GF-D8 (cell line): ENCODE measurements around the gene ARPC3.
"Not testable (repeated sequence)": the region's sequence is repeated elsewhere in the genome, so short reads cannot be mapped to it uniquely, and the experiment has no call there.

Experiments used
- DNase-seq: peaks from one replicate; lab custom pipeline; 2025; lab: John Stamatoyannopoulos, UW

Gene ARPC3

GRCh38 chr12:110449799-110450497, at the start of gene ARPC3:
TSS of gene ARPC3 (minus strand) at chr12:110450337. CDS start at chr12:110450260, 77 bp downstream.
- DNase-seq, result peak; percentile 82

DNA sequence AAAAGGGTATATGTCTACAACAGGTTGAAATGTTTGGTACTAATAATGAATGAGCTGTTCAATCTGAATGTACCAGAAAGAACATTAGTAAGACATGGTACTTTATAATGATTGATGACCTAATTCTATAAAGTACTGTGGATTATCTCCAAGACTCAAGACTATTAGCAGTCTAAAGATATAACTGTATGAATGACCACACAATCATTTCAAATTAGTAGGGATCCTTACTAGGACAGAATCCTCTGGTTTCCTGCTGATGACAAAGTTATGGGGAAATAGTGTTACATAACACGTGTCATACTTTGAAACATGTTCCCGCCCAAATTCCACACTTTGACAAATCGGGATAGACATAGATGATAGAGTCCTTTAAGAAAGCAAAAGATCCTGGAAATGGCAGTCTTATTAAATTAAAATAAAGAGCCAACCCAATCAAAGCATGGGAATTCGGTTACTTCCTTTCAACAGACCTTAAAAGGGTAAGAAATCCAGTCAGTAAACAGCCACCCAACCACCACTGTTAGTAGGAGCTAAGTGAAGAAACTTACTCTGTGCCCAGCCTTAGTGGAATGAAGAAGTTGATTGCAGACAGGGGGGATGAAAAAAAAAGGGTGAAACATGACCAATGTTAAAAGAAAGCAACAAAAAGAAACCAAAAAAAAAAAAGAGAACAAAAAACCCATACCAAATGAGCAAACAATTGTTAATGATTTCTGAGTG, 49.0 kb upstream of the ARPC3 start:
- peak; percentile 81 for DNase-seq

DNA sequence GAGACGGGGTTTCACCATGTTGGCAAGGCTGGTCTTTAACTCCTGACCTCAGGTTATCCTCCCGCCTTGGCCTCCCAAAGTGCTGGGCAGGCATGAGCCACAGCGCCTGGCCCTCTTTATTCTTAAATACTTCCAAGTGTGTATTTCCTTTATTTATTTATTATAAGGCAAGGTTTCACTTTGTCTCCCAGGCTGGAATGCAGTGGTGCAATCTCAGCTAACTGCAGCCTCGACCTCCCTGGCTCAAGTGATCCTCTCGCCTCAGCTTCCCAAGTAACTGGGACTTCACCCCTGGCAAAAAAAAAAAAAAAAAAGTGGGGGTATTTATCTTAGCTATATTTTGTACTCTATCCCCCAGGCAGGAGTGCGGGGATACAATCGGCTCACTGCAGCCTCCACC, 25.3 kb upstream of the ARPC3 start:
- no peak for DNase-seq

DNA sequence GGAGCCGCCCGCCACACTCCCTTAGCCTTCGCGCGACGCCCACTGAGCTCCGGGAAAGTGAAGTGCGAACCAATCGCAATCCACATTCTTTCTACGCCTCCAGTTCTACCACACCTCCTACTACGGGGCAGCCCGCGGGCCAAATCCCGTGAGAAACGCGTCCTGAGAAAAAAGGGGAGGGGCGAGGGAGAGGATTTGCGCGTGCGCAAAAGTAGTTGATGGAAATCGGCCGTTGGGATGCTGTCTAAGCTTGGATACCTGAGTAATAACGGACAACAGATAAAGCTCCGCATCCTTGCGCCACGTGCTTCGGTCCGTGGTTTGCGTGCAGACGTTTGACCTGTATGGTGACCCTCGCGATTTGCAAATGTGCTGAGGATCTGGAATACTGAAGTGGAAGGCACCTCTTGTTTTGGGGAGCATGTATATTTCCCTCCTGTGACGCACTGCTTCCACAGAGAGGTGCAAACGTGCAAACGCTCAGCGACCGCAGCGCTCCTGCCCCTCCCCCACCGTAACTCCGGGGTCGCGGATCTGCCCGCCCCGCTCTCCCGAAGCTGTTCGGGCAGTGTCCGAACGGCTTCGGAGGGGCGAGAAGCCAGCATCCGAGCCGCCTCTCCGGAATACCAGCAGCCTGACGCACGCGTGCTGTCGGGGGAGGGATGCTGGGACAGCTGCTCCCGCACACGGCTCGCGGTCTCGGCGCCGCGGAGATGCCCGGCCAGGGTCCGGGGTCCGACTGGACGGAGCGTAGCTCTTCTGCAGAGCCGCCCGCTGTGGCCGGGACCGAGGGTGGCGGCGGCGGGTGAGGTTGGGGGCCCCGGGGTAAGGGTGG, 18.3 kb upstream of the ARPC3 start, which contains the start of the genes FAM216A and GPN3:
Gene FAM216A, plus strand, starts transcription at position 632 of the 835 bp plus-strand sequence. Its CDS starts 31 bp downstream, at position 663.
Gene GPN3, minus strand, starts transcription at position 44 of the 835 bp plus-strand sequence. CDS start 54 bp downstream, outside the sequence.
- peak; percentile 94 for DNase-seq

- no peak for DNase-seq
Measured at GRCh38 chr12:110467847-110468213, 17.7 kb upstream of the ARPC3 start.

GRCh38 chr12:110466791-110467190, 16.7 kb upstream of the ARPC3 start:
- DNase-seq, result no peak

DNA sequence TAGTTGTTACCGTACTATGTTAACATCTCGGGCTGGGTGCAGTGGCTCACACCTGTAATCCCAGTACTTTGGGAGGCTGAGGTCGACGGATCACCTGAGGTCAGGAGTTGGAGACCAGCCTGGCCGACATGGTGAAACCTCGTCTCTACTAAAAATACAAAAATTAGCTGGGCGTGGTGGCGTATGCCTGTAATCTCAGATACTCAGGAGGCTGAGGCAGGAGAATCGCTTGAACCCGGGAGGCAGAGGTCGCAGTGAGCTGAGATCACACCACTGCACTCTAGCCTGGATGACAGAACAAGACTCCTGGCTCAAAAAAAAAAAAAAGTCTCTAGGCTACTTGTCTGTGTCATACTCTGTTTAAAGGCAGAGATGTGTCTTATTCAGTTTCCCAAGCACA, 15.6 kb upstream of the ARPC3 start:
- DNase-seq, result not testable (repeated sequence)

- no peak for DNase-seq
Measured at GRCh38 chr12:110465024-110465423, 14.9 kb upstream of the ARPC3 start.

DNA sequence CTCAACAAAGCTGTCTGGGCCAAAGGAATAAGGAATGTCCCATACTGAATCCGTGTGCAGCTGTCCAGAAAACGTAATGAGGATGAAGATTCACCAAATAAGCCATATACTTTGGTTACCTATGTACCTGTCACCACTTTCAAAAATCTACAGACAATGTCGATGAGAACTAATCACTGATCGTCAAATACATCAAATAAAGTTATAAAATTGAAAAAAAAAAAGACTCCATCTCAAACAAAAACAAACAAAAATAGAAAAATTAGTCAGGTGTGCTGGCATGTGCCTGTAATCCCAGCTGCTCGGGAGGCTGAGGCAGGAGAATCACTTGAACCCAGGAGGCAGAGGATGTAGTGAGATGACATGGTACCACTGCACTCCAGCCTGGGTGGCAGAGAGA, 11.1 kb upstream of the ARPC3 start:
- not testable (repeated sequence) for DNase-seq

- DNase-seq, result no peak
Measured at GRCh38 chr12:110458756-110459155, 8.6 kb upstream of the ARPC3 start.

- no peak for DNase-seq
Measured at GRCh38 chr12:110453569-110454296, 3.6 kb upstream of the ARPC3 start.

GRCh38 chr12:110451263-110451662, 1.1 kb upstream of the ARPC3 start:
- no peak for DNase-seq

DNA sequence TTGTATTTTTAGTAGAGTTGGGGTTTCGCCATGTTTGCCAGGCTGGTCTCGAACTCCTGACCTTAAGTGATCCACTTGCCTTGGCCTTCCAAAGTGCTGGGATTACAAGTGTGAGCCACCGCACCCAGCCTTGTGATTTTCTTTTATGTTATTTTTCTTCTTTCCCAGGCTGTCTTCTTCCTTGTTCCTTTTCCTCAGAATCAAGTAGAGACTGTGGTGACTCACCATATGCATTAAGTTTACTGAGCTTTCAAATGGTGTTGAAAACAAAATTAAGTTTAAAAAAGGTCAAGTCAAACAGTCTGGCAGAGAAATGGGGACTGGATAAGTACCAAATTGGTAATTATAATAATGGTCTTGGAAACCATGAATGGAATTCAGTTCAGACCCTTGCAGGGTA, 5.7 kb downstream of the ARPC3 start:
- DNase-seq, result no peak

DNA sequence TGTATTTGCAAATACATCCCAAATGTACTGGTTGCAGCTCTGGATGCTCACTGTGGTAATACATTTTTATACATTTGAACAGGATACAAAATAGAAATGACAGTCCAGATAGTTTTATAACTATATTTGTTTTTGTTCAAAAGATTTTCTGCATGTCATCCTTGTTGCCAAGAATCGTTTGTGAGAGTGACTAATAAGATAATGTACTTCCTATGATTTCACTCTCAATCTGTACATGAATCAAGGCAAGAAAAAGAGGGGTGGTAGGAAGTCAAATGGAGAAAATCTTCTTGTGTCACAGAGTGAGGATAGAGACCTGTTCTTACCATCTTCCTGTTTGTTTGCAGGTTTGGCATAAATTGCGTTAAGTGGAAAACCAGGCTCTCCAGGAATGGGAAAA, 13.9 kb downstream of the ARPC3 start:
- DNase-seq, result no peak

GRCh38 chr12:110431957-110432587, 18.1 kb downstream of the ARPC3 start:
- DNase-seq, result no peak

DNA sequence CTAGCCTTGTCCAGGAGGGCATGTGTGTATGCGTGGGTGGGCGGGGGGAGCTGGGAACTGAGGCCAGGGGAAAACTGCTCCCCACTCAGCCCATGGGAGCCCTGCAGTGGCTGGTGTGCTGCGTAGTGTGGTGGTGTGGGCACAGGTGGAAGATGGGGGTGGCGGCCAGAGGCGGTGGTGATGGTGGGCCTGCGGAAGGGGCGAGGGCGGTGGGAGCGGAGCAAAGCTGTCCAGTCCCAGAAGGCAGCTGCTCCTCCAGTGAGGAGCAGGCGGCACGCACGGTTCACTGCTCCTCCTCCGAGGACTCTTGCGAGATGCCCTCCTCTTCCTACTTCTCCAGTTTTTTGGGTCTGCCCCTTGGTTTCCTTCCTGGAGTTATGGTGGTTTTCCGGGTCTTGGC, 20.5 kb downstream of the ARPC3 start:
- not testable (repeated sequence) for DNase-seq

DNA sequence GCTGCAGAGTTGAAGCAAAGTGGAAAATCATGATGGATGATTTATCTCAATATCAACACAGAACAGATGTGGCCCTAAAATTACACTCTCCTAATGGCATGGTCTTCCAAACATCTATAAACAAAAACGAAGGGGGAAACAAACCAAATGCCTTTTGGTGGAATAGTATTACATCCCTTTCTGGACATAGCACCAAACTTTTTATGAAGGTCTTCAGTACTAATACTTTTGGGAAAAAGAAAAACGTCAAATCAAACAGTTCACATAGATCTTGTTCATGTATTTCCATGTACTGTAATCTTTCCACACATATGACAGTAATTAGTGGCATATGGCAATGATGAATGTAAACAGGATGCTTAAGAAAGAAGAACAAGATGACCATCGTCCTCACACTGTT, 23.7 kb downstream of the ARPC3 start:
- DNase-seq, result no peak

DNA sequence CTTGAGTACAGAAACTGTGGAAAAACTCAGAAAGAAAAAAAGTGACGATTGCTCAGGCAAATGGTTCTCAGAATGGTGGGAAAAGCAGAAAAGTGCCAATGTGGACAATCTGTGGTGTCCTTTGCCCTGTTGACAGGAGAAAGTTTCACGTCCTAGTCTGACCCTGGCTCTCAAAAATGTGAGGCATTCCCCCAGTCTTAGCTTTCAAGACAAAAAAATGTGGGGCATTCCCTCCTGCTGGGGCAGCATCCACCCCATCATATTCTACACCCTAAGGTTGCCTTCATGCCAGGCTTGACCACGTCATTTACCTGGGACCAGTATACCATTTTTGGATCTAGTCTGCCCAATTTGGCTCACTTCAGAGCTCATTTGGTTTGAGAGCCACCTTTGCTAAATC, 25.9 kb downstream of the ARPC3 start:
- DNase-seq, result no peak

DNA sequence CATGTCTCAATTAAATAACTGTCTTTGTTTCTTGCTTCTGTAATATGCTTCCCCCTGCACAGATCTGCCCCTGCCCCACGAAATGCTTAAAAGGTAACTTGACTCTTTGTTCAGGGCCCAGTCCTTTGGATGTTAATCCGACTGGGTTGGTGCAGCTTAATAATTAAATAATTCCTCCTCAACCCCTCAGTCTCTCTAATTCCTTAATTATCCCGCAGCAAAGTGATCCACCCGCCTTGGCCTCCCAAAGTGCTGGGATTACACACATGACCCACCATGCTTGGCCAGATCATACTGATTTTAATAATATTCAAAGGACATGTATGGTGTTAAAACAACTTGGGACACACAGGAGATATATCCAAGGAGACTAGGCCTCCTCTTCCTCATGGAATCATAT, 28.4 kb downstream of the ARPC3 start:
- no peak for DNase-seq

DNA sequence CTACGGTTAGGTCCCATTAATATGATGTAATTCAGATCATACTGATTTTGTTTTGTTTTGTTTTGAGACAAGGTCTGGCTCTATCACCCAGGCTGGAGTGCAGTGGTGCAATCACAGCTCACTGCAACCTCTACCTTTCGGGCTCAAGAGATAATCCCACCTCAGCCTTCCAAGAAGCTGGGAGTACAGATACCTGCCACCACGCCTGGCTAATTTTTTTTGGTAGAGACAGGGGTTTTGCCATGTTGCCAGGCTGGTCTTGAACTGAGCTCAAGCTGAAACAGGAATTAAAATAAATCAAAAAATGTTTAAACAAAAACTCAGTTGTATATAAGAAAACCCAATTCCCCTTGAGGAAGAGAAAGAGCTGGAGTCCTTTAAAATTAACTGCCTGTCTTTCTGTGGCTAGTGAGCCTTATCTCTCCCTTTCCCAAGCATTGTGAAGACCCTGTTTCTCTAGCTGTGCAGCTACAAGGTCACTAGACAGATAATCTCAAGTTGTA, 28.9 kb downstream of the ARPC3 start:
- no peak for DNase-seq

DNA sequence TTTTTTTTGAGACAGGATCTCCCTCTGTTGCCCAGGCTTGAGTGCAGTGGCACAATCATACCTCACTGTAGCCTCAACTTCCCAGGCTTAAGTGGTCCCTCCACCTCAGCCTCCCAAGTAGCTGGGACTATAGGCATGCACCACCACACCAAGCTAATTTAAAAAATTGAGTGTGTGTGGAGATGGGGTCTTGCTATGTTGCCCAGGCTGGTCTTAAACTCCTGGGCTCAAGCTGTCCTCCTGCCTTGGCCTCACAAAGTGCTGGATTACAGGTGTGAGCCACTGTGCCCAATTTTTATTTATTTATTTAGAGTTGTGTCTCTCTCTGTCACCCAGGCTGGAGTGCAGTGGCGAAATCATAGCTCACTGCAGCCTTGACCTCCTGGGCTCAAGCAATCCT, 29.5 kb downstream of the ARPC3 start:
- DNase-seq, result not testable (repeated sequence)
